Stimulated activated naive CD8-positive, alpha-beta T cell treated with anti-CD3 and anti-CD28 coated beads, Interleukin-15, Interleukin-2, amounts not matched to agents 100 ng/mL and 50 ng/mL, for 24 hours (primary cell): ENCODE data around the gene CCDC187.

Experiments used
- H3K27ac Mint-ChIP-seq: one replicate; pipeline ENCODE4 v1.8.0; 2021; ENCODE audit warnings: mild to moderate bottlenecking, mixed read lengths
- H3K27me3 Mint-ChIP-seq: one replicate; pipeline ENCODE4 v1.8.0; 2021; ENCODE audit warnings: mixed read lengths
- H3K36me3 Mint-ChIP-seq: one replicate; pipeline ENCODE4 v1.8.0; 2021; ENCODE audit warnings: low read depth, mixed read lengths
- H3K4me1 Mint-ChIP-seq: one replicate; pipeline ENCODE4 v1.8.0; 2021; ENCODE audit warnings: low read depth, mixed read lengths
- H3K4me3 Mint-ChIP-seq: one replicate; pipeline ENCODE4 v1.8.0; 2021; ENCODE audit warnings: mild to moderate bottlenecking, mixed read lengths
- H3K9me3 Mint-ChIP-seq: one replicate; pipeline ENCODE4 v1.8.0; 2021; ENCODE audit warnings: mixed read lengths

The CCDC187 gene

GRCh38 chr9:136285501-136286358 lies 18.2 kb downstream of the CCDC187 start:
- H3K36me3 Mint-ChIP-seq: no peaks in the 10 kb centered on the region
- peaks cover 8% of the 10 kb centered on the region for H3K4me1 Mint-ChIP-seq
- H3K4me3 Mint-ChIP-seq: no peak overlapping the region
- H3K9me3 Mint-ChIP-seq: no peaks in the 10 kb centered on the region
- H3K27ac Mint-ChIP-seq: no peak overlapping the region
- H3K27me3 Mint-ChIP-seq: no peaks in the 10 kb centered on the region

- H3K27me3 Mint-ChIP-seq: no peaks in the 10 kb centered on the region
- H3K36me3 Mint-ChIP-seq: no peaks in the 10 kb centered on the region
- no peak overlapping the region for H3K4me3 Mint-ChIP-seq
- H3K9me3 Mint-ChIP-seq: no peaks in the 10 kb centered on the region
- H3K4me1 Mint-ChIP-seq: peaks cover 8% of the 10 kb centered on the region
- H3K27ac Mint-ChIP-seq: no peak overlapping the region
Measured at GRCh38 chr9:136284951-136285350, 18.9 kb downstream of the CCDC187 start.

GRCh38 chr9:136284311-136284710 lies 19.6 kb downstream of the CCDC187 start:
- H3K9me3 Mint-ChIP-seq: no peaks in the 10 kb centered on the region
- no peak overlapping the region for H3K27ac Mint-ChIP-seq
- no peaks in the 10 kb centered on the region for H3K36me3 Mint-ChIP-seq
- H3K4me3 Mint-ChIP-seq: no peak overlapping the region
- H3K4me1 Mint-ChIP-seq: peaks cover 8% of the 10 kb centered on the region
- no peaks in the 10 kb centered on the region for H3K27me3 Mint-ChIP-seq

GRCh38 chr9:136283291-136284235 lies 20.3 kb downstream of the CCDC187 start:
- H3K9me3 Mint-ChIP-seq: no peaks in the 10 kb centered on the region
- H3K36me3 Mint-ChIP-seq: no peaks in the 10 kb centered on the region
- H3K27me3 Mint-ChIP-seq: no peaks in the 10 kb centered on the region
- peaks cover 8% of the 10 kb centered on the region for H3K4me1 Mint-ChIP-seq
- H3K4me3 Mint-ChIP-seq: no peak overlapping the region
- H3K27ac Mint-ChIP-seq: no peak overlapping the region

GRCh38 chr9:136282272-136282861 lies 21.5 kb downstream of the CCDC187 start:
- Mint-ChIP-seq H3K4me3 (no peak overlapping the region), H3K4me1 (peaks cover 8% of the 10 kb centered on the region), H3K36me3 (no peaks in the 10 kb centered on the region), H3K27ac (no peak overlapping the region), H3K27me3 (no peaks in the 10 kb centered on the region), H3K9me3 (no peaks in the 10 kb centered on the region)

GRCh38 chr9:136281421-136282271 lies 22.2 kb downstream of the CCDC187 start:
- Mint-ChIP-seq H3K36me3 (no peaks in the 10 kb centered on the region), H3K4me3 (no peak overlapping the region), H3K27me3 (no peaks in the 10 kb centered on the region), H3K9me3 (no peaks in the 10 kb centered on the region), H3K4me1 (peaks cover 8% of the 10 kb centered on the region), H3K27ac (no peak overlapping the region)

- Mint-ChIP-seq H3K4me1 (peaks cover 8% of the 10 kb centered on the region), H3K27ac (no peak overlapping the region), H3K36me3 (no peaks in the 10 kb centered on the region), H3K4me3 (no peak overlapping the region), H3K9me3 (no peaks in the 10 kb centered on the region), H3K27me3 (no peaks in the 10 kb centered on the region)
Measured at GRCh38 chr9:136280535-136281315, 23.2 kb downstream of the CCDC187 start.

- Mint-ChIP-seq H3K27ac (no peak overlapping the region), H3K27me3 (no peaks in the 10 kb centered on the region), H3K9me3 (no peaks in the 10 kb centered on the region), H3K4me3 (no peak overlapping the region), H3K4me1 (peaks cover 8% of the 10 kb centered on the region), H3K36me3 (no peaks in the 10 kb centered on the region)
Measured at GRCh38 chr9:136279471-136279870, 24.4 kb downstream of the CCDC187 start.

GRCh38 chr9:136278894-136279293 lies 25.0 kb downstream of the CCDC187 start:
- no peak overlapping the region for H3K4me3 Mint-ChIP-seq
- no peaks in the 10 kb centered on the region for H3K36me3 Mint-ChIP-seq
- H3K9me3 Mint-ChIP-seq: no peaks in the 10 kb centered on the region
- H3K27ac Mint-ChIP-seq: no peak overlapping the region
- peaks cover 8% of the 10 kb centered on the region for H3K4me1 Mint-ChIP-seq
- H3K27me3 Mint-ChIP-seq: no peaks in the 10 kb centered on the region

GRCh38 chr9:136278221-136278620 lies 25.7 kb downstream of the CCDC187 start:
- no peak overlapping the region for H3K27ac Mint-ChIP-seq
- H3K4me1 Mint-ChIP-seq: peaks cover 4% of the 10 kb centered on the region
- no peaks in the 10 kb centered on the region for H3K36me3 Mint-ChIP-seq
- no peak overlapping the region for H3K4me3 Mint-ChIP-seq
- no peaks in the 10 kb centered on the region for H3K27me3 Mint-ChIP-seq
- no peaks in the 10 kb centered on the region for H3K9me3 Mint-ChIP-seq

- H3K36me3 Mint-ChIP-seq: no peaks in the 10 kb centered on the region
- H3K9me3 Mint-ChIP-seq: no peaks in the 10 kb centered on the region
- H3K27me3 Mint-ChIP-seq: no peaks in the 10 kb centered on the region
- no peak overlapping the region for H3K4me3 Mint-ChIP-seq
- H3K27ac Mint-ChIP-seq: no peak overlapping the region
- H3K4me1 Mint-ChIP-seq: peaks cover 4% of the 10 kb centered on the region
Measured at GRCh38 chr9:136277746-136278145, 26.1 kb downstream of the CCDC187 start.

- Mint-ChIP-seq H3K27ac (no peak overlapping the region), H3K9me3 (no peaks in the 10 kb centered on the region), H3K36me3 (no peaks in the 10 kb centered on the region), H3K4me3 (no peak overlapping the region), H3K4me1 (no peaks in the 10 kb centered on the region), H3K27me3 (no peaks in the 10 kb centered on the region)
Measured at GRCh38 chr9:136276716-136277115, 27.2 kb downstream of the CCDC187 start.

GRCh38 chr9:136275655-136276429 lies 28.1 kb downstream of the CCDC187 start:
- Mint-ChIP-seq H3K36me3 (no peaks in the 10 kb centered on the region), H3K27me3 (no peaks in the 10 kb centered on the region), H3K4me3 (no peak overlapping the region), H3K4me1 (no peaks in the 10 kb centered on the region), H3K27ac (no peak overlapping the region), H3K9me3 (no peaks in the 10 kb centered on the region)
